Activated T-helper 17 cell treated with anti-CD3 and anti-CD28 coated beads, Interleukin-2, amount 50 U/mL, for 72 hours (primary cell): ENCODE measurements around the gene HSF2. TPM values are rescaled to one million over a fixed set of nuclear protein-coding genes. Genes with fewer than 3 reads are reported as not detected.
A peak's percentile ranks its signal among the peaks of the same experiment; 100 is the strongest.

Experiments used
- ATAC-seq: fragments of 150-1000 bp; cut with Tn5 transposase; replicated peaks from 2 replicates; pipeline ENCODE4 v1.10.0; 2021; ENCODE audit warnings: mild to moderate bottlenecking, moderate library complexity
- H3K27ac Mint-ChIP-seq: one replicate; pipeline ENCODE4 v1.8.0; 2022; ENCODE audit warnings: mixed read lengths
- H3K27me3 Mint-ChIP-seq: one replicate; pipeline ENCODE4 v1.8.0; 2022; ENCODE audit warnings: mixed read lengths
- H3K36me3 Mint-ChIP-seq: one replicate; pipeline ENCODE4 v1.8.0; 2022; ENCODE audit warnings: low read depth, mild to moderate bottlenecking, mixed read lengths
- H3K4me1 Mint-ChIP-seq: one replicate; pipeline ENCODE4 v1.8.0; 2022; ENCODE audit warnings: mixed read lengths
- H3K4me3 Mint-ChIP-seq: one replicate; pipeline ENCODE4 v1.8.0; 2022; ENCODE audit warnings: mild to moderate bottlenecking, mixed read lengths
- H3K9me3 Mint-ChIP-seq: one replicate; pipeline ENCODE4 v1.8.0; 2022; ENCODE audit warnings: mixed read lengths
- total RNA-seq, 2 donors: library from RNA; stranded (reverse); gene quantifications; one replicate each; pipeline ENCODE4 v1.2.3, GENCODE V29; 2022

Gene HSF2
- total RNA-seq, 2 donors from 2014 or later: 11.6 to 14.0 TPM

DNA sequence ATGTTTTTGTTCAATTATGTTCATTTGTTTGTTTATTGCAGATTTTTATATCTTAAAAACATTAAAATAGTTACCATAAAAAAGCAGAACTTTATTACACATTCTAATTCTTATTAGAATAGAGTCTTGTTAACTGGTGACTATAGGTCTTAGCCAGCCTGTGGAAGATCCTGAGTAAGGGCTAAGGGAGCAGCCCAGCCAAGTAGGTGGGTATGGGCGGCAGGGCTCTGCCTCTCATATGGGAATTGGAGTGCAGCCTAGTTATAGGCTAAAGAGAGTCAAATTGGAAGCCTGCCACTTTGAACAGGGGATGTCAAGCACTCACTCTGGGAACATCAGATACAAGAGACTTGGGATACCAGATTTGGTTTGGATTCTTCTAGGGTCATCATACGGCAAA lies 10.5 kb upstream of the HSF2 start:
- ATAC-seq: no peak
- Mint-ChIP-seq H3K27me3 (peaks cover 11% of the 10 kb centered on the region), H3K4me1 (no peaks in the 10 kb centered on the region), H3K9me3 (no peaks in the 10 kb centered on the region), H3K36me3 (no peaks in the 10 kb centered on the region), H3K27ac (no peak overlapping the region), H3K4me3 (no peak overlapping the region)

DNA sequence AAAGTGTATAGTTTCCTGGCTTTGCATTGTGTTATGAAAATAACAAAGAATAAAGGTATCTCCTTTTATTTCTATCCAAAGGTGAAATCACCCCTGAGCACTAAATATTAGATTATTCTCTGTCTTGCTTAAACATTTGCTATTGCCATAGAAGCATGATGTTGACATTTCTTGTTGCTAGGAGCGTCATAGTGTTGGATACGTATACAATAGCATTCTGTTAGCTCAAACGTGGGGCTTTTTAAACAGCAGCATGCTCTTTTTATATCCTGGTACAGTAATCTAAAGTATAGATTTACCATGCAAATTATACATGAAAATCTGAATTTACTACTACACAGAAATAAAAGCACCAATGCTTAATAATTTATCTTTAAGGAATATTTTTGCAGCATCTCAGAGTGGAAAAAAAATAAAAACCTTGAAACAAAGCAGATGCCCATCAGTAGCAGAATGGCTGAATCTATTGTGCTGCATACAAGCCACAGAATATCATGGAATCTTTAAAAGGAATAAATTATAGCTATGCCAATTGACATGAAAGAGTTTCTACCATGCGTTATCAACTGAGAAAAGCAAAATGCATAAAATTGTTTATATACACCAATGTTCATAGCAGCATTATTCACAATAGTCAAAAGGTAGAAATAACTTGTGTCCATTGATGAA lies 9.6 kb upstream of the HSF2 start:
- ATAC-seq: no peak
- no peaks in the 10 kb centered on the region for H3K36me3 Mint-ChIP-seq
- peaks cover 11% of the 10 kb centered on the region for H3K27me3 Mint-ChIP-seq
- no peak overlapping the region for H3K27ac Mint-ChIP-seq
- no peaks in the 10 kb centered on the region for H3K9me3 Mint-ChIP-seq
- no peak overlapping the region for H3K4me3 Mint-ChIP-seq
- no peaks in the 10 kb centered on the region for H3K4me1 Mint-ChIP-seq

DNA sequence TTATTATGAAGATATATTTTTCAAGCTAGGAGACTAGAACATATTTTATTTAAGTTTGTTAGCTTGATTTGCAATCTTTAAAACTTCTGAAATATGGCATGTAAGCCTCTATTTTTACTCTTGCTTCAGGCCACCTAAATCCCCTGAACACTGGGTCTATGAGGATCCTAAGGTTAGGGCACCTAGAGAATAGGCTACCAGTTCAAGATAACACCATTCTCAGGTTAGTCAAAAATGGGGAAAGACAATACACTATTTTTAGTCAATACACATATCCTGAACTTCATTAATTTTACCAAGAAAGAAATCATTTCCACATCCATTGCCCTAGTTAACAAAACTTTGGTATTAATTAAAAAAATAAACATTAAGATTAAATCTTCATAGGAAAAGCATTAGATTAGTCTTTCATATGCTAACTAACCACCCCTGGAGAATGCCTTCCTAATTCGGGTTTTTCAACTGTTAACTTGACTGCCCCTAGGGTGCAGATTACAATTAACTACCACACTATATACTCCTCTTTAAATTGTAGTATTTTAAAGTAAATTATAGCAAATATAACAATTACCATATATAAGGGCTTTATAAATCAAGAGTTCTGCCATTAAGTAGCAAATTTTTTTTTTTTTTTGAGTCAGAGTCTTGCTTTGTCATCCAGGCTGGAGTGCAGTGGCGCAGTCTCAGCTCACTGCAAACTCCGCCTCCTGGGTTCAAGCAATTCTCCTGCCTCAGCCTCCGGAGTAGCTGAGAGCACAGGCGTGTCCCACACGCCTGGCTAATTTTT lies 6.7 kb upstream of the HSF2 start:
- peaks cover 8% of the 10 kb centered on the region for H3K27me3 Mint-ChIP-seq
- no peak overlapping the region for H3K27ac Mint-ChIP-seq
- H3K4me1 Mint-ChIP-seq: no peaks in the 10 kb centered on the region
- no peak overlapping the region for H3K4me3 Mint-ChIP-seq
- ATAC-seq: peak; percentile 7
- H3K9me3 Mint-ChIP-seq: no peaks in the 10 kb centered on the region
- H3K36me3 Mint-ChIP-seq: no peaks in the 10 kb centered on the region

DNA sequence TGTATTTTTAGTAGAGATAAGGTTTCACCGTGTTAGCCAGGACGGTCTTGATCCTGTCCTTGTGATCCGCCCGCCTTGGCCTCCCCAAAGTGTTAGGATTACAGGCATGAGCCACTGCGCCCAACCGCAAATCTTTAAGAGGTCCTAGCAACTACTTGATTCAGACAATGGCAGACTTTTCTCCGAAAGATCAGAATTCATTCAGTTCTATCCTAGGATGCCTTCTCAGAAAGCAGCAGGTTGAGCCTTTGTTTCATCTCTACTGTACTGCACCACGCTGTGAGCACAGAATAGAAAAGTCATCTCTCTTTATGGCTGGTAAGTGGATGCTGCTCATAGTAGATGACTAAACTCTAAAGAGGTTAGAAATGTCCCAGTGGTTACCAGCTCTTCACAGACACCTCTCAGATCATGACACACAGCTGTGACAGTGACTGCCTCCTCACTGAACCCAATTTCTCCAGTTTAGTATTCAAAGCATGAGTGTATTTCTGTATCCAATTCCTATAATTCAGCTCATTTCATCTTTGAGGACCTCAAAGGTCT lies 6.0 kb upstream of the HSF2 start:
- ATAC-seq: peak; percentile 99
- Mint-ChIP-seq H3K4me1 (no peaks in the 10 kb centered on the region), H3K36me3 (no peaks in the 10 kb centered on the region), H3K27me3 (peaks cover 7% of the 10 kb centered on the region), H3K27ac (no peak overlapping the region), H3K4me3 (no peak overlapping the region), H3K9me3 (no peaks in the 10 kb centered on the region)

DNA sequence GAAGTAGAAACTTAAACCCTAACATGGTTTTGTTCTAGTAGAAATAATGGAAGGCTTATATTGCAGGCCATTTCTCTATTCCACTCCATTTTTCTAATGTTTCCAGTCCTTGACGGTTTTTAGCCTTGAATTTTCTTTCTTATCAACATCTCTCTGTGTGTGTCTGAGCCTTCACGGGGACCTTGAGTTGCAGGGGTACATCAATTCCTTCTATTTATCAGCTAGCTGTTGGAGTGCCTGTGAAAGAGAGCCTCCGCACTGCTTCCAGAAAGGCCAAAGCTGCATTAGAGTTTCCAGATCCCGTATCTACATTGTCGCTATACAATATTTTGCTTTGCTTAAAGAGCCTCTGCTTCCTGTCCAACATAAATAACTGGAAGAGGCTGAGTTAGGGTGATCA lies 5.4 kb upstream of the HSF2 start:
- Mint-ChIP-seq H3K27ac (no peak overlapping the region), H3K4me3 (no peak overlapping the region), H3K4me1 (no peaks in the 10 kb centered on the region)

DNA sequence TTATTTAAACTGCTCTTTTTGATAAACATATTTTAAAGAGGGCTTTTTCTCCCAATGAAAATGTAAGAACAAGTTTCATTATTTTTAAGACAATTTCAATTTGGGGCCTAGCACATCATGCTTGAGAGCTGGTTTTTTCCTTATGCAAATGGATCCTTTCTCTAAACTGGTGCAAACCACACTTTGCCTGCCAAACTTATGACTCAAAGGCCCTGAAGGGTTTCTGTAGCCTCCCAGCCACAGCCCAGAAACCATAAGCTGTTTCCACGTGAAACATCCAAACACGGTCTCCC lies 451 bp upstream of the HSF2 start:
- H3K9me3 Mint-ChIP-seq: no peaks in the 10 kb centered on the region
- peaks cover 3% of the 10 kb centered on the region for H3K36me3 Mint-ChIP-seq
- ATAC-seq: no peak
- peak overlapping the region; percentile 70 for H3K27ac Mint-ChIP-seq
- no peaks in the 10 kb centered on the region for H3K27me3 Mint-ChIP-seq
- peaks cover 9% of the 10 kb centered on the region for H3K4me1 Mint-ChIP-seq
- H3K4me3 Mint-ChIP-seq: peak overlapping the region; percentile 88

More for the DNA sequence above, 5.4 kb upstream of the HSF2 start:
- no peak for ATAC-seq
- Mint-ChIP-seq H3K9me3 (no peaks in the 10 kb centered on the region), H3K27me3 (peaks cover 4% of the 10 kb centered on the region), H3K36me3 (no peaks in the 10 kb centered on the region)

DNA sequence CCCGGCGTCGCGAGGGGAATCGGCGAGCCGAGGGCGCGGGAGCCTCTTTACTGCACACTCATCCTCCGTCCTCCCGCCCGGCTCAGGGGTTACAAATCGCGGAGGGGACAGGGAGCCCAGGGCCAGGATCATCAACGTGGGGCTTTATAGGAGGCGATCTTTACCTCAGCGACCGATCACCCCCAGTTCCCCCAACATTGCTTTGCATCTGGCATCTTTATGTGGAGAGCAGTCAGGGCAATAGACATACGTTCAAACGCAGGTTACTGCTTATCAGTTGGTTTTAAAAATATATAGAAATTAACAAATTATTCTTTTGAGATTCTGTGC lies 634 bp downstream of the HSF2 start:
- Mint-ChIP-seq H3K27ac (peak overlapping the region; percentile 91), H3K4me1 (peaks cover 12% of the 10 kb centered on the region), H3K27me3 (no peaks in the 10 kb centered on the region), H3K4me3 (peak overlapping the region; percentile 88), H3K36me3 (peaks cover 6% of the 10 kb centered on the region), H3K9me3 (no peaks in the 10 kb centered on the region)
- peak; percentile 5 for ATAC-seq

DNA sequence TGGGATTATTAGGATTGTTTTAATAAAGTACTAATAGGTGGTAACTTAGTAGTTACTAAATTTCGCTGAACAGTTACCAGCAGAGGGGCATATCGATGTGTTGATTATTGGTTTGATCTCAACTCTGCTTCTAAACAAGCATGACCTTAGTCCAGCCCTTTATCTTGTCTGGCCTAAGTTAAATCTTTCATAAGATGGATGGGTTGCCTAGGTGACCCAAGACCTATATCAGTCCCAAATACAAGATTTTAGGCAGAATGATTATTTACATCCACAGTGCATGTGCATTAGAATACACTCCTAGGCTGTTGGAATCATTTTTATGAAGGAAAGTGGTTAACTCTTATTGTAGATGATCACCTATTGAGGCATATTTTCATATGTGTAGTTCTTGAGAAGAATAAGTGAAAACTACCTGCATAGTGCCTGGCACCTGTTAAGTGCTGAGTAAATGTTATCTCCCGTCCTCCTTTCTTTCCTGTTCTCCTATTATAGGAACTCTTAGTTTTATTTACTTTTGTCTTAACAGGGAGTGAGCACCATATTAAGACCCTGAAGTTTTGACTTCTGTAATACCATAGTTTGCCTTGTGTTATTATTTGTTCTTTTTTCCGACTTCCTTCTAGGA lies 1.1 kb downstream of the HSF2 start:
- ATAC-seq: no peak
- peak overlapping the region; percentile 91 for H3K27ac Mint-ChIP-seq
- H3K36me3 Mint-ChIP-seq: peaks cover 6% of the 10 kb centered on the region
- H3K4me3 Mint-ChIP-seq: peak overlapping the region; percentile 88
- no peaks in the 10 kb centered on the region for H3K27me3 Mint-ChIP-seq
- H3K9me3 Mint-ChIP-seq: no peaks in the 10 kb centered on the region
- H3K4me1 Mint-ChIP-seq: peaks cover 12% of the 10 kb centered on the region

DNA sequence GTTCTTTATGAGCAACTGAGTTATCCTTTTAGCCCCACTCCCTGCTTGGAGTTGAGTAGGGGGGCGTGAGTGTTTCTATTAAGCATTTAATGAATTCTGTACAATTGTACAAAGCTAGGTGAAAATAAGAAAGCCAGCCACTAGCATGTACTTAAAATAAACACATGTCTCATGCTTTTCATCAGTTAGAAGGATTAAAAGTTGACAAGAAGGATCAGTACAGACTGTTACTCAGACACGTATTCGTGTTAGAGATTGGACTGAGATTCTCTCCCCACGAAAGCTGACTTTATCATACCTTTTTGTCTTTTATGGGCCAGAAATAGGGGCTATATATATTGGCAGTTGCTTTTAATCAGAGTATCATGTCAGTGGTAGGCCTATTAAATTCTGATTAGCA lies 1.7 kb downstream of the HSF2 start:
- H3K9me3 Mint-ChIP-seq: no peaks in the 10 kb centered on the region

DNA sequence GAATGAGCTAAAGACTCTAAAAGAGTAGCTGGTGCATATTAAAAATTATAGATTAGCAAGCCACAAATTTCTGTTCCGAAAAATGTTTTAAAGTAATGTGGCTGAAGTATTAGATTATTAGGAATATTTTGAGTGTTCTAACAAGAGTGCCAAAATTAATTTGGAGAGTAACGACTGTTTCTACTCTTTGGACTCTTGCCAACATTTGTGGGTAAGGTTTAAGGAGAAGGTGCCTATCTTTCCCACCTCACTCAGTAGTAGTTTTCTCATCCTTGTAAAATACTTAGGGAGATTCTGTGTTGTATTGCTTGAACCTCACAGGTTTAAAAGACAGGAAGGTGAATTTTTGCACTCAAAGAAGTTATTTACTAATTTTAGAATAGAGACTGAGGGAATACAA lies 5.0 kb downstream of the HSF2 start:
- H3K27me3 Mint-ChIP-seq: no peaks in the 10 kb centered on the region
- no peak overlapping the region for H3K4me3 Mint-ChIP-seq
- peaks cover 7% of the 10 kb centered on the region for H3K9me3 Mint-ChIP-seq
- peaks cover 24% of the 10 kb centered on the region for H3K36me3 Mint-ChIP-seq
- no peak for ATAC-seq
- H3K4me1 Mint-ChIP-seq: peaks cover 32% of the 10 kb centered on the region
- no peak overlapping the region for H3K27ac Mint-ChIP-seq

More for the DNA sequence above, 1.7 kb downstream of the HSF2 start:
- H3K4me1 Mint-ChIP-seq: peaks cover 15% of the 10 kb centered on the region
- no peaks in the 10 kb centered on the region for H3K27me3 Mint-ChIP-seq
- ATAC-seq: no peak
- peak overlapping the region; percentile 91 for H3K27ac Mint-ChIP-seq
- peaks cover 6% of the 10 kb centered on the region for H3K36me3 Mint-ChIP-seq
- H3K4me3 Mint-ChIP-seq: peak overlapping the region; percentile 88

DNA sequence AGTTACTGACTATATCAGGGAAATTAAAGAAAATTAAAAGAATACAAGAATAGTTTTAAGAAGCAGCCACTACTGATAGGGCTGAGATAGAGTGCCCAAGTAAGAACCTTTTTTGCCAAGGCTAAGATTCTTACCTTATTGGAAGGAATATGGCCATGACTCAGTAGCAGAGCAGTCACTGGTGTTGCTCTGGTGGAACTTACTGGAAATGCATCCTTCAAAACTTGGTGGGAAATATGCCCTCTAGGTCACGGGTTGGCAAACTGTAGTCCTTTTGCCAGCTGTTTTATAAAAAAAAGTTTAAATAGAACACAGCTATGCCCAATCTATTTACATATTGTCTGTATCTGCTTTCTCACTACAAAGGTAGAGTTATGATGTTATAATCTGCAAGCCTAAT lies 6.0 kb downstream of the HSF2 start:
- H3K27ac Mint-ChIP-seq: no peak overlapping the region
- peaks cover 32% of the 10 kb centered on the region for H3K4me1 Mint-ChIP-seq
- peaks cover 7% of the 10 kb centered on the region for H3K9me3 Mint-ChIP-seq
- H3K27me3 Mint-ChIP-seq: no peaks in the 10 kb centered on the region
- H3K4me3 Mint-ChIP-seq: no peak overlapping the region
- peaks cover 24% of the 10 kb centered on the region for H3K36me3 Mint-ChIP-seq
- ATAC-seq: no peak

DNA sequence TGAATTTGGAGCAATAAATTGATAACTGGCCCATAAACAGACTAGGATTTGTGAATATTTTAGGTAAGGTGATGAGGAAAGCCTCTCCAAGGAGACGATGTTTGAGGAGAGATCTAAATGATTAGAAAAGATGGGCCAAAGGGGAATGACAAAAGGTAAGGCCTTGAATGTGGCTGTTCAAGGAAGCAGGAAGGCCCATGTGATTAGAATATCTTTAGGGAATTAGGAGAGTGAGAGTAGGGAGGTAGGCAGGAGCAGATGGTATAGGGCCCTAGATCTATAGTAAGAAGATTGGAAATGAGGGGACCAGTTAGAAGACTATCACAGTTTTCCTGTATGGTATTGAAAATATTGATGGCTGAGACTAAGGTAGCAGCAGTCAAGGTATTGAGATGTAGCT lies 6.7 kb downstream of the HSF2 start:
- no peak overlapping the region for H3K27ac Mint-ChIP-seq
- peaks cover 25% of the 10 kb centered on the region for H3K4me1 Mint-ChIP-seq
- peaks cover 7% of the 10 kb centered on the region for H3K9me3 Mint-ChIP-seq
- peaks cover 24% of the 10 kb centered on the region for H3K36me3 Mint-ChIP-seq
- no peak for ATAC-seq
- no peaks in the 10 kb centered on the region for H3K27me3 Mint-ChIP-seq
- no peak overlapping the region for H3K4me3 Mint-ChIP-seq

DNA sequence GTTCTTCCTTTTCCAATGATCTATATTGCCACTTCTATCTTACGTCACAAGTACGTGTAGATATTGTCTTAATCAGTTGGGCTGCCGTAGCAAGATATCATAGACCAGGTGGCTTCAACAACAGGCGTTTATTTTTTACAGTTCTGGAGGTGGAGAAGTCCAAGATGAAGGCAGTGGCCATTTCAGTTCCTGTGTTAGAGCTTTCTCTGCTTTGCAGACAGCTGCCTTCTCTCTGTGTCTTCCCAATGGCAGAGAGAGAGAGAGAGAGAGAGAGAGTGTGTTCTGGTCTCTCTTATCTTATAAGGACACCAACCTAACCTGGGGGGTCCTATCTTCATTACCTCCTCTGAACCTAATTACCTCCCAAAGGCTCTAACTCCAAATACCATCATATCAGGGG lies 8.3 kb downstream of the HSF2 start:
- no peak overlapping the region for H3K4me3 Mint-ChIP-seq
- peaks cover 25% of the 10 kb centered on the region for H3K4me1 Mint-ChIP-seq
- no peak overlapping the region for H3K27ac Mint-ChIP-seq
- no peak for ATAC-seq
- peaks cover 34% of the 10 kb centered on the region for H3K36me3 Mint-ChIP-seq
- no peaks in the 10 kb centered on the region for H3K27me3 Mint-ChIP-seq
- peaks cover 7% of the 10 kb centered on the region for H3K9me3 Mint-ChIP-seq

DNA sequence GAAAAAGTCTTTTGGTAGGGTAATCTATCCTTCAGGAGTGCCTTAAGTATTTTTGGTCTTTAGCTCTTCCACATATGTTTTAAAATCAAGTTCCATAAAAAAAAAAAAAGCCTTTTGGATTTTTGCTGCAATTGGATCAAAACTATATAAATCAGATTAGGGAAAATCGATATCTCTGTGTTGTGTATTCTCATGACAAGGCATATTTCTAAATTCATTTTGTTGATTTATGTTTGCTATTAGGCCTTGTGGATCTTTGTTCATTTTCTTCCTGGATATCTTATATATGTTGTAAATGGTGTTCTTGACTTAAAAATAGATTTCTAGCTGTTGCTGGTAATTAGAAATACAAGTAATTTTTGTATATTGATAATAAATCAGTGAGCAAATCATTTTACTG lies 8.8 kb downstream of the HSF2 start:
- peaks cover 39% of the 10 kb centered on the region for H3K36me3 Mint-ChIP-seq
- H3K27ac Mint-ChIP-seq: peak overlapping the region; percentile 94
- H3K4me3 Mint-ChIP-seq: peak overlapping the region; percentile 78
- H3K9me3 Mint-ChIP-seq: peaks cover 7% of the 10 kb centered on the region
- H3K27me3 Mint-ChIP-seq: no peaks in the 10 kb centered on the region
- ATAC-seq: no peak
- H3K4me1 Mint-ChIP-seq: peaks cover 25% of the 10 kb centered on the region
